Keratinocyte (primary cell): ENCODE measurements around the gene P3H2.

Source experiments
- EZH2 ChIP-seq: IDR thresholded peaks from one replicate; pipeline ENCODE4 v1.6.1; 2012; ENCODE audit warnings: inconsistent platforms, mild to moderate bottlenecking, low read length, moderate library complexity
- TF ChIP-seq, protein P1 (sequence below), 3 experiments: IDR thresholded peaks in 1 of 3; conservative IDR thresholded peaks in 1 of 3; optimal IDR thresholded peaks in 1 of 3; 2 replicates in 2 of 3; 3 replicates in 1 of 3; pipeline versions ENCODE3 to v1.5.1; 2011; ENCODE audit warnings: low read length in 3 of 3, mild to moderate bottlenecking in 3 of 3, moderate library complexity in 2 of 3, control low read depth in 1 of 3, inconsistent platforms in 1 of 3; ENCODE audit not compliant: insufficient read depth in 2 of 3; ENCODE audit errors: extremely low read depth in 1 of 3

DNA sequence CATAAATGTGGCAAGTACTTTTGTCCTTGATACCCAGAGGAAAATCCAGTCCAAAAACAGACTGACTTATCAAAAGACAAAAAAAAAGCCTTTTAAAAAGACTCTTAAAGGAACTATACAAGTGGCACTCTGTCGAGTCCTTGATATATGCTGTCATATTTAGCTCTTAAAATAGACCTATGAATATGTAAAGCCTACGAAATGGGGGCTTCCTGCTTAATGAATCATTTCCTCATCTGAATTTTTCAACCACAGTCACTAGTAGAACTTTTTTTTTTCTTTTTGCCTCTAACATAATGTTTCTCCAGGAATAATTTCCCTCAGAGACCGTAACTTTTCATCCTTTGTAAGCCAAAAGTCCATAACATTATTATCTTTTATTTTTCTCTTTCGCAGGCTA, 95.8 kb downstream of the P3H2 start:
- TF ChIP-seq, protein P1, sequence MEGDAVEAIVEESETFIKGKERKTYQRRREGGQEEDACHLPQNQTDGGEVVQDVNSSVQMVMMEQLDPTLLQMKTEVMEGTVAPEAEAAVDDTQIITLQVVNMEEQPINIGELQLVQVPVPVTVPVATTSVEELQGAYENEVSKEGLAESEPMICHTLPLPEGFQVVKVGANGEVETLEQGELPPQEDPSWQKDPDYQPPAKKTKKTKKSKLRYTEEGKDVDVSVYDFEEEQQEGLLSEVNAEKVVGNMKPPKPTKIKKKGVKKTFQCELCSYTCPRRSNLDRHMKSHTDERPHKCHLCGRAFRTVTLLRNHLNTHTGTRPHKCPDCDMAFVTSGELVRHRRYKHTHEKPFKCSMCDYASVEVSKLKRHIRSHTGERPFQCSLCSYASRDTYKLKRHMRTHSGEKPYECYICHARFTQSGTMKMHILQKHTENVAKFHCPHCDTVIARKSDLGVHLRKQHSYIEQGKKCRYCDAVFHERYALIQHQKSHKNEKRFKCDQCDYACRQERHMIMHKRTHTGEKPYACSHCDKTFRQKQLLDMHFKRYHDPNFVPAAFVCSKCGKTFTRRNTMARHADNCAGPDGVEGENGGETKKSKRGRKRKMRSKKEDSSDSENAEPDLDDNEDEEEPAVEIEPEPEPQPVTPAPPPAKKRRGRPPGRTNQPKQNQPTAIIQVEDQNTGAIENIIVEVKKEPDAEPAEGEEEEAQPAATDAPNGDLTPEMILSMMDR (optimal IDR thresholded peaks at IDR 0.05 in 1 of 3, IDR thresholded peaks at IDR 0.05 in 1 of 3, conservative IDR thresholded peaks at IDR 0.05 in 1 of 3; ENCODE audit: extremely low read depth in 1 of 3, insufficient read depth in 2 of 3, low read length in 3 of 3): no peak
- TF ChIP-seq EZH2: no peak
